ENCODE measurements around the gene R3HDM1. TPM values are rescaled to one million over a fixed set of nuclear protein-coding genes. Genes with fewer than 3 reads are reported as not detected.

Gene R3HDM1
- total and polyA plus RNA-seq, 2 donors (not counting 1 experiment from before 2014, with no cell fraction given): 12.4 to 33.1 TPM

- no peak for TF ChIP-seq EZH2 (IDR thresholded peaks at IDR 0.05; ENCODE audit: low read length, missing control alignments)
- TF ChIP-seq CTCF (conservative IDR thresholded peaks at IDR 0.05 in 1 of 2, IDR thresholded peaks at IDR 0.05 in 1 of 2; ENCODE audit: low read depth in 1 of 2, low read length in 2 of 2): no peak
- Histone ChIP-seq H2AFZ (ENCODE audit: low read length) (no peak overlapping the region), H3K79me2 (ENCODE audit: control insufficient read depth, insufficient read depth, low read length) (no peaks in the 10 kb centered on the region), H4K20me1 (ENCODE audit: control insufficient read depth, extremely low read depth, insufficient read depth, low read length) (no peaks in the 10 kb centered on the region), H3K27me3 (ENCODE audit: control insufficient read depth, insufficient read depth, low read length) (no peaks in the 10 kb centered on the region), H3K9me3 (ENCODE audit: control insufficient read depth, insufficient read depth, low read depth, low read length) (no peaks in the 10 kb centered on the region), H3K27ac (ENCODE audit: insufficient read depth, low read length) (no peak overlapping the region), H3K4me1 (ENCODE audit: control insufficient read depth, extremely low read depth, insufficient read depth, low read length) (no peaks in the 10 kb centered on the region), H3K4me2 (ENCODE audit: extremely low read depth, insufficient read depth, low read length) (no peak overlapping the region), H3K4me3 (replicated peaks in 1 of 4; ENCODE audit: control extremely low read depth in 1 of 4, insufficient read depth in 1 of 4, low read depth in 3 of 4, low read length in 4 of 4) (no peak overlapping the region), H3K9ac (ENCODE audit: insufficient read depth, low read length) (no peak overlapping the region), H3K36me3 (ENCODE audit: control insufficient read depth, insufficient read depth, low read length) (no peaks in the 10 kb centered on the region)
- peak; percentile 15 to 61 for DNase-seq (ENCODE audit: low read depth in 2 of 2)
These were observed 32.5 kb downstream of the R3HDM1 start for GRCh38 chr2:135563793-135564192.

- Histone ChIP-seq H4K20me1 (ENCODE audit: control insufficient read depth, extremely low read depth, insufficient read depth, low read length) (no peaks in the 10 kb centered on the region), H3K36me3 (ENCODE audit: control insufficient read depth, insufficient read depth, low read length) (no peaks in the 10 kb centered on the region), H3K27me3 (ENCODE audit: control insufficient read depth, insufficient read depth, low read length) (no peaks in the 10 kb centered on the region), H3K4me1 (ENCODE audit: control insufficient read depth, extremely low read depth, insufficient read depth, low read length) (no peaks in the 10 kb centered on the region), H3K4me3 (replicated peaks in 1 of 4; ENCODE audit: control extremely low read depth in 1 of 4, insufficient read depth in 1 of 4, low read depth in 3 of 4, low read length in 4 of 4) (no peak overlapping the region), H3K27ac (ENCODE audit: insufficient read depth, low read length) (no peak overlapping the region), H3K79me2 (ENCODE audit: control insufficient read depth, insufficient read depth, low read length) (no peaks in the 10 kb centered on the region), H3K4me2 (ENCODE audit: extremely low read depth, insufficient read depth, low read length) (no peak overlapping the region), H3K9me3 (ENCODE audit: control insufficient read depth, insufficient read depth, low read depth, low read length) (no peaks in the 10 kb centered on the region), H2AFZ (ENCODE audit: low read length) (no peak overlapping the region), H3K9ac (ENCODE audit: insufficient read depth, low read length) (no peak overlapping the region)
- no peak for TF ChIP-seq CTCF (conservative IDR thresholded peaks at IDR 0.05 in 1 of 2, IDR thresholded peaks at IDR 0.05 in 1 of 2; ENCODE audit: low read depth in 1 of 2, low read length in 2 of 2)
- TF ChIP-seq EZH2 (IDR thresholded peaks at IDR 0.05; ENCODE audit: low read length, missing control alignments): no peak
- DNase-seq (ENCODE audit: low read depth in 2 of 2): no peak
These were observed 39.6 kb downstream of the R3HDM1 start for GRCh38 chr2:135570884-135571283.

GRCh38 chr2:135573620-135574019 lies 42.3 kb downstream of the R3HDM1 start:
- Histone ChIP-seq H2AFZ (ENCODE audit: low read length) (no peak overlapping the region), H3K4me1 (ENCODE audit: control insufficient read depth, extremely low read depth, insufficient read depth, low read length) (no peaks in the 10 kb centered on the region), H3K9ac (ENCODE audit: insufficient read depth, low read length) (no peak overlapping the region), H3K27ac (ENCODE audit: insufficient read depth, low read length) (no peak overlapping the region), H3K79me2 (ENCODE audit: control insufficient read depth, insufficient read depth, low read length) (no peaks in the 10 kb centered on the region), H3K4me3 (replicated peaks in 1 of 4; ENCODE audit: control extremely low read depth in 1 of 4, insufficient read depth in 1 of 4, low read depth in 3 of 4, low read length in 4 of 4) (no peak overlapping the region), H3K27me3 (ENCODE audit: control insufficient read depth, insufficient read depth, low read length) (no peaks in the 10 kb centered on the region), H3K36me3 (ENCODE audit: control insufficient read depth, insufficient read depth, low read length) (no peaks in the 10 kb centered on the region), H3K4me2 (ENCODE audit: extremely low read depth, insufficient read depth, low read length) (no peak overlapping the region), H3K9me3 (ENCODE audit: control insufficient read depth, insufficient read depth, low read depth, low read length) (no peaks in the 10 kb centered on the region), H4K20me1 (ENCODE audit: control insufficient read depth, extremely low read depth, insufficient read depth, low read length) (no peaks in the 10 kb centered on the region)
- no peak for DNase-seq (ENCODE audit: low read depth in 2 of 2)
- TF ChIP-seq EZH2 (IDR thresholded peaks at IDR 0.05; ENCODE audit: low read length, missing control alignments) (no peak), CTCF (conservative IDR thresholded peaks at IDR 0.05 in 1 of 2, IDR thresholded peaks at IDR 0.05 in 1 of 2; ENCODE audit: low read depth in 1 of 2, low read length in 2 of 2) (peak in 1 of 2 donors; percentile 3)
